Measurements from ENCODE around the gene B3GAT1. TPM values are rescaled to one million over a fixed set of nuclear protein-coding genes. Genes with fewer than 3 reads are reported as not detected.

The B3GAT1 gene
- total RNA-seq, 1 experiment from 2014 or later, result 34.3 TPM

- no peak overlapping the region for H2BK120ac ChIP-seq (ENCODE audit: low read depth, low read length, poor library complexity, severe bottlenecking)
- H3K4me1 ChIP-seq (ENCODE audit: insufficient read depth, low read length), result peaks cover 6% of the 10 kb centered on the region; the same call in 1 of the 2 replicates
- H2AFZ ChIP-seq (ENCODE audit: low read length), result no peak overlapping the region
- DNase-seq, result no peak
- no peaks in the 10 kb centered on the region for H3K79me1 ChIP-seq (ENCODE audit: insufficient read depth, low read depth, low read length, poor library complexity, severe bottlenecking)
- no peaks in the 10 kb centered on the region; the same call in 1 of the 2 replicates for H3K79me2 ChIP-seq (ENCODE audit: insufficient read depth, low read length)
- H3K56ac ChIP-seq (ENCODE audit: insufficient read length, low read depth, low read length), result no peak overlapping the region
- Mint-ChIP-seq H3K4me1 (peaks cover 33% of the 10 kb centered on the region in 2 experiments), H3K4me3 (no peak overlapping the region), H3K36me3 (ENCODE audit: insufficient read depth in 1 of 3, low read depth in 3 of 3) (peaks cover 0 to 18% (median 7%) of the 10 kb centered on the region in 3 experiments; a peak in 5 of 7 replicates), H3K9me3 (no peaks in the 10 kb centered on the region), H3K27ac (peak overlapping the region in 2 of 3 experiments; percentile 53 to 62; a peak in 2 of 7 replicates), H3K27me3 (ENCODE audit: low read depth) (peaks cover 18% of the 10 kb centered on the region)
- H3K9me3 ChIP-seq (ENCODE audit: control insufficient read depth, low read depth, low read length), result no peaks in the 10 kb centered on the region
- no peak for TF ChIP-seq CTCF (conservative IDR thresholded peaks at IDR 0.05)
- no peak overlapping the region for H2BK15ac ChIP-seq (ENCODE audit: low read depth, low read length)
- H3K27ac ChIP-seq (ENCODE audit: insufficient read length, low read depth, low read length), result no peak overlapping the region
- no peak overlapping the region for H3K4ac ChIP-seq (ENCODE audit: low read depth, low read length)
- H3K18ac ChIP-seq (ENCODE audit: insufficient read length, low read depth, low read length), result no peak overlapping the region
- H2AK5ac ChIP-seq (ENCODE audit: insufficient read length, low read length), result no peak overlapping the region
- no peak overlapping the region for H3K14ac ChIP-seq (ENCODE audit: insufficient read depth, low read length)
- peaks cover 4% of the 10 kb centered on the region for H4K20me1 ChIP-seq (ENCODE audit: control insufficient read depth, insufficient read depth, insufficient read length)
- H4K5ac ChIP-seq (ENCODE audit: insufficient read length, low read depth, low read length), result no peak overlapping the region
- peaks cover 6% of the 10 kb centered on the region for H3K23me2 ChIP-seq (ENCODE audit: insufficient read length, low read depth, low read length, poor library complexity, severe bottlenecking)
- no peak overlapping the region for H4K91ac ChIP-seq (ENCODE audit: insufficient read length, low read depth, low read length)
- no CpG with 5 or more reads among the region's 11 CpGs for WGBS (ENCODE audit: extremely low coverage, insufficient read length, low lambda C conversion rate)
- H3K23ac ChIP-seq (ENCODE audit: insufficient read length, low read depth, low read length), result no peak overlapping the region
- no peak overlapping the region for H3T11ph ChIP-seq (ENCODE audit: low read length)
- no peak overlapping the region for H2BK20ac ChIP-seq (ENCODE audit: low read depth, low read length, poor library complexity, severe bottlenecking)
- H4K8ac ChIP-seq (replicated peaks; ENCODE audit: insufficient read length, low read depth, low read length), result no peak overlapping the region
- H2BK12ac ChIP-seq (ENCODE audit: insufficient read length, low read depth, low read length), result no peak overlapping the region
- no peak overlapping the region for H3K9ac ChIP-seq (ENCODE audit: extremely low read depth, insufficient read length, low read length)
- no peaks in the 10 kb centered on the region for H3K27me3 ChIP-seq (ENCODE audit: insufficient read depth, low read length)
- H2BK5ac ChIP-seq (ENCODE audit: insufficient read length, low read length), result no peak overlapping the region
- H3K4me2 ChIP-seq (ENCODE audit: insufficient read depth, insufficient read length, low read length), result no peak overlapping the region
Measured at GRCh38 chr11:134406264-134407185, 5.5 kb downstream of the B3GAT1 start.
